GM18507 (cell line): ENCODE measurements around the gene MZB1.
"Not testable (repeated sequence)": the region's sequence is repeated elsewhere in the genome, so short reads cannot be mapped to it uniquely, and the experiment has no call there.

ENCODE experiments used
- DNase-seq: peaks from one replicate; pipeline ENCODE4 v3.0.0; 2011; ENCODE audit warnings: low read depth; ENCODE audit not compliant: insufficient read length; ENCODE audit errors: extremely low spot score
- FAIRE-seq: peaks from 2 replicates; lab custom pipeline; 2011; peaks lifted over from hg19 to GRCh38; lab: Jason Lieb, UNC

The MZB1 gene

GRCh38 chr5:139381837-139382761 is 7.6 kb downstream of the MZB1 start:
- no peak for DNase-seq
- no peak for FAIRE-seq

- FAIRE-seq (no peak), DNase-seq (no peak)
These were observed 9.9 kb downstream of the MZB1 start for GRCh38 chr5:139379626-139380449.

GRCh38 chr5:139378941-139379361 is 10.8 kb downstream of the MZB1 start:
- DNase-seq, result no peak

GRCh38 chr5:139378101-139378825 is 11.4 kb downstream of the MZB1 start:
- no peak for DNase-seq
- FAIRE-seq, result no peak

More at GRCh38 chr5:139378941-139379361, 10.8 kb downstream of the MZB1 start:
- FAIRE-seq, result no peak

- DNase-seq (no peak), FAIRE-seq (no peak)
These were observed 12.5 kb downstream of the MZB1 start for GRCh38 chr5:139377226-139377625.

GRCh38 chr5:139376364-139376763 is 13.3 kb downstream of the MZB1 start:
- DNase-seq (no peak), FAIRE-seq (no peak)

GRCh38 chr5:139374909-139375308 is 14.8 kb downstream of the MZB1 start:
- DNase-seq, result no peak
- no peak for FAIRE-seq

- FAIRE-seq (no peak), DNase-seq (no peak)
These were observed 18.0 kb downstream of the MZB1 start for GRCh38 chr5:139371482-139372435.

GRCh38 chr5:139369181-139369580 is 20.5 kb downstream of the MZB1 start:
- no peak for FAIRE-seq
- no peak for DNase-seq

GRCh38 chr5:139368613-139369012 is 21.1 kb downstream of the MZB1 start:
- FAIRE-seq (no peak), DNase-seq (no peak)

GRCh38 chr5:139364466-139364865 is 25.2 kb downstream of the MZB1 start:
- no peak for FAIRE-seq
- DNase-seq, result no peak

GRCh38 chr5:139363937-139364336 is 25.8 kb downstream of the MZB1 start:
- FAIRE-seq (no peak), DNase-seq (no peak)

GRCh38 chr5:139361835-139362429 is 27.8 kb downstream of the MZB1 start:
- DNase-seq (no peak), FAIRE-seq (no peak)

GRCh38 chr5:139360384-139360783 is 29.3 kb downstream of the MZB1 start:
- DNase-seq, result no peak
- no peak for FAIRE-seq

- FAIRE-seq (no peak), DNase-seq (no peak)
These were observed 31.6 kb downstream of the MZB1 start for GRCh38 chr5:139358064-139358463.

- not testable (repeated sequence) for DNase-seq, FAIRE-seq
These were observed 33.8 kb downstream of the MZB1 start for GRCh38 chr5:139355900-139356299.

GRCh38 chr5:139354186-139354585 is 35.5 kb downstream of the MZB1 start:
- FAIRE-seq (no peak), DNase-seq (no peak)

- DNase-seq, FAIRE-seq: not testable (repeated sequence)
These were observed 41.9 kb downstream of the MZB1 start for GRCh38 chr5:139347863-139348262.
